Mesendoderm (in vitro differentiated cells): ENCODE measurements around the gene WDR86.

Experiments used
- DNase-seq: peaks from one replicate; pipeline ENCODE4 v3.0.0; 2013
- H2AK5ac ChIP-seq: 2 replicates; pipeline ENCODE4 v1.6.1; 2013; ENCODE audit warnings: low read length, inconsistent platforms
- H2BK120ac ChIP-seq: 2 replicates; pipeline ENCODE4 v1.6.1; 2013; ENCODE audit warnings: low read depth, mild to moderate bottlenecking, low read length, moderate library complexity, mixed read lengths
- H2BK15ac ChIP-seq: replicated peaks from 2 replicates; pipeline ENCODE4 v1.6.1; 2013; ENCODE audit warnings: low read depth, mild to moderate bottlenecking, moderate library complexity
- H2BK5ac ChIP-seq: 2 replicates; pipeline ENCODE4 v1.6.1; 2013; ENCODE audit warnings: low read length, inconsistent platforms
- H3K18ac ChIP-seq: 2 replicates; pipeline ENCODE4 v1.6.1; 2013; ENCODE audit warnings: mild to moderate bottlenecking, low read length, mixed read lengths
- H3K23ac ChIP-seq: one replicate; pipeline ENCODE4 v1.6.1; 2013; ENCODE audit warnings: low read length
- H3K27ac ChIP-seq: 2 replicates; pipeline ENCODE4 v1.5.1; 2013; ENCODE audit warnings: low read depth, mild to moderate bottlenecking, inconsistent platforms, low read length, moderate library complexity
- H3K27me3 ChIP-seq: 2 replicates; pipeline ENCODE4 v1.6.1; 2013; ENCODE audit warnings: low read length, control low read depth, mild to moderate bottlenecking, inconsistent platforms; ENCODE audit not compliant: insufficient read depth, poor library complexity
- H3K36me3 ChIP-seq: 2 replicates; pipeline ENCODE4 v1.6.1; 2013; ENCODE audit warnings: low read length, inconsistent platforms; ENCODE audit not compliant: control insufficient read depth, insufficient read depth
- H3K4ac ChIP-seq: one replicate; pipeline ENCODE4 v1.6.1; 2013; ENCODE audit warnings: low read depth, mild to moderate bottlenecking, low read length, moderate library complexity
- H3K4me1 ChIP-seq: 2 replicates; pipeline ENCODE4 v1.6.1; 2013; ENCODE audit warnings: low read depth, low read length, inconsistent platforms; ENCODE audit not compliant: control insufficient read depth
- H3K4me2 ChIP-seq: 2 replicates; pipeline ENCODE4 v1.6.1; 2013; ENCODE audit warnings: low read length
- H3K4me3 ChIP-seq: 2 replicates; pipeline ENCODE4 v1.5.1; 2013; ENCODE audit warnings: mild to moderate bottlenecking, low read length
- H3K56ac ChIP-seq: one replicate; pipeline ENCODE4 v1.6.1; 2013; ENCODE audit warnings: low read length
- H3K79me1 ChIP-seq: 2 replicates; pipeline ENCODE4 v1.6.1; 2013; ENCODE audit warnings: low read length, inconsistent platforms
- H3K79me2 ChIP-seq: 2 replicates; pipeline ENCODE4 v1.6.1; 2013; ENCODE audit warnings: mild to moderate bottlenecking, low read length; ENCODE audit not compliant: control insufficient read depth, insufficient read depth
- H3K9ac ChIP-seq: 2 replicates; pipeline ENCODE4 v1.6.1; 2013; ENCODE audit warnings: low read length, inconsistent platforms
- H4K5ac ChIP-seq: one replicate; pipeline ENCODE4 v1.6.1; 2013; ENCODE audit warnings: low read length
- H4K8ac ChIP-seq: one replicate; pipeline ENCODE4 v1.6.1; 2013; ENCODE audit warnings: low read depth, mild to moderate bottlenecking, control low read depth, low read length, moderate library complexity
- WGBS: extraction: QIAGEN DNeasy Blood & Tissue Kit; methylation state at CpG from one replicate; pipeline ENCODE4 v1.1.7; 2013; ENCODE audit warnings: low lambda C conversion rate, missing lambda C conversion rate; ENCODE audit not compliant: insufficient coverage; ENCODE audit errors: extremely low coverage; 5-methylcytosine and 5-hydroxymethylcytosine counted together

Gene WDR86

GRCh38 chr7:151388007-151388297 is 21.9 kb downstream of the WDR86 start:
- Histone ChIP-seq H3K4me2 (no peak overlapping the region), H3K27ac (no peak overlapping the region), H3K4me1 (no peaks in the 10 kb centered on the region), H3K79me1 (no peaks in the 10 kb centered on the region), H3K9ac (no peak overlapping the region), H4K8ac (no peak overlapping the region), H3K4me3 (no peak overlapping the region), H2BK5ac (no peak overlapping the region), H2BK120ac (no peak overlapping the region), H2AK5ac (no peak overlapping the region), H3K4ac (no peak overlapping the region), H3K36me3 (no peaks in the 10 kb centered on the region), H3K23ac (no peak overlapping the region), H3K79me2 (no peaks in the 10 kb centered on the region), H4K5ac (no peak overlapping the region), H3K56ac (no peak overlapping the region), H3K18ac (no peak overlapping the region), H2BK15ac (no peak overlapping the region), H3K27me3 (no peaks in the 10 kb centered on the region)
- WGBS, result no CpG with 5 or more reads among the region's 8 CpGs
- no peak for DNase-seq

GRCh38 chr7:151387161-151388006 is 22.5 kb downstream of the WDR86 start:
- no peaks in the 10 kb centered on the region for H3K79me1 ChIP-seq
- H3K79me2 ChIP-seq, result no peaks in the 10 kb centered on the region
- no peak overlapping the region for H3K9ac ChIP-seq
- H4K8ac ChIP-seq, result no peak overlapping the region
- no peak overlapping the region for H3K4ac ChIP-seq
- H3K18ac ChIP-seq, result no peak overlapping the region
- H3K27ac ChIP-seq, result no peak overlapping the region
- H3K4me2 ChIP-seq, result no peak overlapping the region
- no peak overlapping the region for H2AK5ac ChIP-seq
- no peak overlapping the region for H2BK15ac ChIP-seq
- no peak overlapping the region for H2BK5ac ChIP-seq
- H2BK120ac ChIP-seq, result no peak overlapping the region
- H4K5ac ChIP-seq, result no peak overlapping the region
- WGBS, result no CpG with 5 or more reads among the region's 24 CpGs
- H3K36me3 ChIP-seq, result no peaks in the 10 kb centered on the region
- no peaks in the 10 kb centered on the region for H3K4me1 ChIP-seq
- H3K4me3 ChIP-seq, result no peak overlapping the region
- no peak for DNase-seq
- no peak overlapping the region for H3K56ac ChIP-seq
- peaks cover 4% of the 10 kb centered on the region for H3K27me3 ChIP-seq
- H3K23ac ChIP-seq, result no peak overlapping the region

GRCh38 chr7:151386301-151387160 is 23.3 kb downstream of the WDR86 start:
- no peak overlapping the region for H4K5ac ChIP-seq
- H2BK5ac ChIP-seq, result no peak overlapping the region
- H3K23ac ChIP-seq, result no peak overlapping the region
- peaks cover 11% of the 10 kb centered on the region for H3K27me3 ChIP-seq
- H3K4me3 ChIP-seq, result no peak overlapping the region
- no peak overlapping the region for H3K27ac ChIP-seq
- no peak overlapping the region for H3K18ac ChIP-seq
- H3K79me2 ChIP-seq, result no peaks in the 10 kb centered on the region
- no peak overlapping the region for H2BK120ac ChIP-seq
- H3K9ac ChIP-seq, result no peak overlapping the region
- H3K4ac ChIP-seq, result no peak overlapping the region
- H3K36me3 ChIP-seq, result no peaks in the 10 kb centered on the region
- DNase-seq, result no peak
- H4K8ac ChIP-seq, result no peak overlapping the region
- WGBS, result no CpG with 5 or more reads among the region's 16 CpGs
- H2BK15ac ChIP-seq, result no peak overlapping the region
- no peaks in the 10 kb centered on the region for H3K4me1 ChIP-seq
- H3K79me1 ChIP-seq, result no peaks in the 10 kb centered on the region
- no peak overlapping the region for H2AK5ac ChIP-seq
- H3K56ac ChIP-seq, result no peak overlapping the region
- no peak overlapping the region for H3K4me2 ChIP-seq

- Histone ChIP-seq H3K56ac (no peak overlapping the region), H4K5ac (no peak overlapping the region), H3K79me2 (no peaks in the 10 kb centered on the region), H2AK5ac (no peak overlapping the region), H3K4me1 (no peaks in the 10 kb centered on the region), H2BK5ac (no peak overlapping the region), H3K4me2 (no peak overlapping the region), H3K36me3 (no peaks in the 10 kb centered on the region), H3K23ac (no peak overlapping the region), H3K27me3 (peaks cover 11% of the 10 kb centered on the region), H2BK120ac (no peak overlapping the region), H3K4me3 (no peak overlapping the region), H3K18ac (no peak overlapping the region), H3K9ac (no peak overlapping the region), H3K27ac (no peak overlapping the region), H3K79me1 (no peaks in the 10 kb centered on the region), H3K4ac (no peak overlapping the region), H4K8ac (no peak overlapping the region), H2BK15ac (no peak overlapping the region)
- no CpG with 5 or more reads among the region's 26 CpGs for WGBS
- no peak for DNase-seq
Observed at GRCh38 chr7:151385626-151386300, 24.1 kb downstream of the WDR86 start.

- Histone ChIP-seq H3K27me3 (peaks cover 11% of the 10 kb centered on the region), H2AK5ac (no peak overlapping the region), H3K56ac (no peak overlapping the region), H4K5ac (no peak overlapping the region), H3K9ac (no peak overlapping the region), H2BK15ac (no peak overlapping the region), H3K4ac (no peak overlapping the region), H3K4me2 (no peak overlapping the region), H3K79me1 (no peaks in the 10 kb centered on the region), H3K23ac (no peak overlapping the region), H3K4me1 (no peaks in the 10 kb centered on the region), H3K4me3 (no peak overlapping the region), H2BK120ac (no peak overlapping the region), H4K8ac (no peak overlapping the region), H3K27ac (no peak overlapping the region), H3K18ac (no peak overlapping the region), H2BK5ac (no peak overlapping the region), H3K79me2 (no peaks in the 10 kb centered on the region), H3K36me3 (no peaks in the 10 kb centered on the region)
- peak; percentile 29 for DNase-seq
- WGBS, result no CpG with 5 or more reads among the region's 26 CpGs
Observed at GRCh38 chr7:151384776-151385625, 24.8 kb downstream of the WDR86 start.
